ENCODE measurements around the gene RNF150.
"Not testable (repeated sequence)": the region's sequence is repeated elsewhere in the genome, so short reads cannot be mapped to it uniquely, and the experiment has no call there.

The RNF150 gene

DNA sequence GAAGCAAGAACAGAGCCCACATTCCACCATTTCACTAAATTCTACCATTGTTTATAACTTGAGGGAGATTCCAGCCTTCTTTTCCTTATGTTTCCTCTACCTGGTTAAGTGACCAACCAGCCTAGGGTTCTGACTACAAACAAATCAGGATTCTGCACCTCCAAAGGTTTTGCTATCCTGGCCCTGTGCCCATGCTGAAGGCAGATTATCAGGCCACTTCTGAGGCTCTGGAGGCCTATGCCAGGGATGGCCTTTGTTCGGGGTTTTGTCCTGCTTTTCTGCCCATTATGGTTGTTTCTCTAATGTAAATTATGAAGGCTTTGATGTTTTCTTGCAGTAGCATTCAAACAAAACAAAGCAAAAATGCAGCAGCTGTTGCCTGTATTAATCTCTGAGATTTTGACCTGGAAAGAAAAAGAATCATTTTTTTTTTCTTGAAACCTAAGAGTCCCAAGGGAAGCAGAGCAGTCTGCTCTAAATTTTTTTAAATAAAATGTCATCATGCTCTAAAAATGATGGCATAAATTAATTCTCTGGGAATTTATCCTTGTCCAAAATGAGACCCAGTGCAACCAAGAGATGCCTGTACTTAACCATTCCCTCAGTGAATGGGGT, 55.6 kb downstream of the RNF150 start:
- no peak for DNase-seq (ENCODE audit: low read depth, low spot score)

DNA sequence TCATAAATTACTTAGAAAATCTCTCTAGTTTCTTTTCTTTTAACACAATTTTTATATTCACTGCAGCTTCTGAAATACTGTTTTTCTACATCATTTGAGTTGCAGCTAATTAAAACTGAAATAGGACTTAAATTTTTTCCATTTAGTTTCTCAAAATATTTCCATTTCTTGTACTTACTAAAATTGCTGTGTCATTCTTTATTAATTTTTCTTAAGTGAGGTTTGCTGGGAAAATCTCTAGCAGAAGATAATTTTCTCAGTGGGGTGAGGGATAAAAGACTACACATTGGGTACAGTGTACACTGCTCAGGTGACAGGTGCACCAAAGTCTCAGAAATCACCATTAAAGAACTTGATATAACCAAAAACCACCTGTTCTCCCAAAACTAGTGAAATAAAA, 57.7 kb downstream of the RNF150 start:
- DNase-seq (ENCODE audit: low read depth, low spot score): no peak

DNA sequence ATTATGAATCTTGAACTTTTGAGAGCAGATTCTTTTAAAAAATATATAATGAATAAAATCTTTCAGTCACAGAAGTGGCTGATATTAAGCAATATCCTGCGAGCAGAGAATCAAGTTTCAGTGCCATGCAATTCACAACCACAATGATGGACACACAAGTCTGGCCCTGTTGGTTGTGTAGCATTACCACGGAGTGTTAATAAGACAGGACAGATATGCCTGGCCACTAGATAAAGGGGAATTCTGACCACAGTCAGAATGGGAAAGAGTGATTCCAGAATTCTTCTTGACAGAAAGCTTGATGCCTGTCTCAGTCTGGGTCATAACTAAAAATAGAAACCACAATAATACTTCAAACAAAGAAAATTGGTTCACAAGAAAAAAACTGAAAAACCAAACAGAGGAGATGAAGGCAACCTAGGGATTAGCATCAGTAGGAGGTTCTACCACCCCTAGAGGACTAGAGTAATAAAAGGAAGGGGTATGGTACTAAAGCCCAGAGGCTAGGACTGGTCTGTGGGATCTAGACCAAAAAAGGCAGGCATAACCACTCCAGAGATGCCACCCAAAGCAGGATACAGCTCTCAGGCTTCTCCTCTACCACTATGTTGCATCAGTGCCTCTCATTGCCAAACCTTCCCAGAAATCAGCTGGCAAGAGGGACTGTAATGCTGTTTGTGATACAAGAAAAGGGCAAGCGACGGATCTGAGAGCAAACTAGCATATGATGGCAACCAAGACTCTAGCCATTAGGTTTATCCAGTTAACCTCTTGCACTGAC, 59.0 kb downstream of the RNF150 start:
- DNase-seq (ENCODE audit: low read depth, low spot score): no peak

DNA sequence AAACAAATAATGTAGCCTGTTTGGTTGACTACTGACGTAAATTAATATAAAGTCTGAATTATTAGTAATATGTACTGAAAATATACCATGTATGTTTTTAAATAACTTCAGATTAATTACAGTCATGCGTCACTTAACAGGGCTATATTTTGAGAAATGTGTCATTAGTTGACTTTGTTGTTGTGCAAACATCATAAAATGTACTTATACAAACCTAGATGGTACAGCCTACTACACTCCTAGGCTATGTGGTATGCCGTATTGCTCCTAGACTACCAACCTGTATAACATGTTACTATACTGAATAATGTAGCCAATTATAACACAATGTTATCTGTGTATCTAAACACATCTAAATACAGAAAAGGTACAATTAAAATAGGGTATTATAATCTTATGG, 66.6 kb downstream of the RNF150 start:
- DNase-seq (ENCODE audit: low read depth, low spot score): no peak

DNA sequence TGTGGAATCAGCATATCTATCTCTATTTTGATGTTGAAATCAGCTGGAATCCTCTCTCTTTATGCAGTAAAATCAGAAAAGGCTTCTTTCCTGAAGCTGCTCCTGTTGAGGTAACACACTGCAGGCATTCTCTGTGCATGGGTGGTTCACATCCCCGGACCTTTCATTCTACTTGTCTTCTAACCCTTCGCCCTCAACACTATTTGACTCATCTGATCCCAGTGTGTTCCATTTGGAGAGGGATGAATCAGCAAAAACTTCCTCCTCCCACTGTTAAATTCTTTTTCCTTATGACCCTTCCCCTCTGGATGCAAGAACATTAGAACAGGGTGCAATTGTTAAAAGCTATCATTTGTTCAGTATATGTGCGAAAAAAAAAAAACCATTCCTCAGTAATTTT, 67.4 kb downstream of the RNF150 start:
- no peak for DNase-seq (ENCODE audit: low read depth, low spot score)

DNA sequence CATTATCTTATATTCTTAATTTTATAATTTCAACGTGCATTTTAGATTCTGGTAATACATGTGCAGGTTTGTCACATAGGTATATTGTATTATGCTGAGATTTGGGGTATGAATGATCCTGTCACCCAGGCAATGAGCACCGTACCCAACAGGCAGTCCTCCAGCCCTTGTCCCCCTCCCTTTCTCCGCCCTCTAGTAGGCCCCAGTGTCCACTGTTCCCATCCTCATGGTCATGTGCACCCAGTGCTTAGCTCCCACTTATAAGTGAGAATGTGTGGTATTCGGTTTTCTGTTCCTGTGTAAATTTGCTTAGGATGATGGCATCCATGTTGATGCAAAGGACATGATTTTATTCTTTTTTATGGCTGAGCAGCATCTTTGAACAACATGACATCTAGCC, 70.6 kb downstream of the RNF150 start:
- DNase-seq (ENCODE audit: low read depth, low spot score): no peak

DNA sequence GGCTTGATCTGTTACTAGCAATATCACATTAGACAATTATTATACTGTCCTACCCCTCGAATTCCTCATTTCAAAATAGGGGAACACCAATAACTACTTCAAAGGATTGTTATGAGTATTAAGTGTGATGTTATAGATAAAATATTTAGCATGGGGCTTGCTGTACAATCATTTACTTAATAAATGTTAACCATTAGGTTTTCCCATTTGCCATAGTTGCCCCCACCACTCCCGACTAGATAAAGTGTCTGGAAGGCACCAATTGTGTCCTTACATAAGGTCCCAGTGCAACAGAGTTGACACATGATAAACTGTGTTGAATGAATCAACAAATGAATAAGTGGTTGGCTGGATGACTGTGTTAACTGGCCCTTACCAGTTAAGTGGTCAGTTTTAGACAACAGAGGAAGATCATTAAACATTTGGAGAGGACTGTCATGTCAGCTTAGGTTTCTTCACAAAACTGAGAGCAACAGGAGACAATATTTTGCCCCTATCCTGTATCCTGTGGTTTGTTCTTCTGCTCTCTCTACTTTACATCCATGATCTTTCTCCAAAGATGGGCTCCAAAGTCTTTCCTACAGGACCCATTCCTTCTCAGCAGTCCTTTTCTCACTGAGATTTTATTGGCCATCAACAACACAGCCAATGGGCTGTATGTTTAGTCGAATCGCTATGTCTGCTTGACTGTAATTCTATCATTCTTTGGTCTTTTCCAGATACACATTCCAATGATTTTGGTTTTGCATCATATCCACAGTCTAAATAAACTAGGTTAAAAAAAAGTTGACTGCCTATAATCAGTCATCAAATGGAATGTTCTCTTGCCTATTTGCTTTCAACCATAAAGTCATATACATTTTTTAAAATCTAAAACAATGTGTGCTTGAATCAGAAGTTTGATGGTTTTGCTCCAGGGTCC, 74.4 kb downstream of the RNF150 start:
- no peak for DNase-seq (ENCODE audit: low read depth, low spot score)

DNA sequence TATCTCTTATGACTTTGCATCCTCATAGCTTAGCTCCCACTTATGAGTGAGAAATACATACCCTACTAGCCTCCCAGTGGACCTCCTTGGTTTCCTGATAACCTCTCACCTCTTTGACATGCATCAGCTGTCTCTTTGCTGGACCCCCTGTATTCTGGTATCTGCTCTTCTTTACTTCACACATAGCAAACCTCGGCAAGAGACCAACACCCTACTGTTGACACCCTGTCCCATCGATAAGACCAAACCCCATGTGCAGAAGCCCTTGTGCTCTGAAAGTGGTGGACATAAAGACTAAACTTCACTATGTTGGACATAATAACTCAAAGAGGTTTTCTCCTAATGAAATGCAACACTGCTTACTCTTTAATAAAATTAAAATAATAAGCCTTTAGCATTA, 75.7 kb downstream of the RNF150 start:
- DNase-seq (ENCODE audit: low read depth, low spot score): no peak

DNA sequence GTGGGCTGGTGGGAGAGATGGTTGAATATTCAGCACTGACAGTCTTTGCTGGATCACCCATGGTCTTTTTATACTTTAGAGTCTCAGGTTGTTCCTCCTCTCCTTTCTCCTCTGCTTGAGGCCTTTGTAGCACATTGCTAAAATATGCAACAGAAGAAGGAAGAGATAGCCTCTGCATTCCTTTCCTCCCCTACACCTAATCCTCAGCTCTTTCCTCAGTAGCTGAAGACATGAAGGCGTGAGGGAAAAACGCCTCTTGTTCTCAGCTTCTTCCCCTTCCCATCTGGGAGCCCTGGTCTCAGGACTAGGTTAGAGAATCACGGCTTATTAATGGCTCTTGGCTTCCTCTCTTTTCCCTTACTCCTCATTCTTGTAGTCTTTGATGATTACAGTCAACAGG, 76.8 kb downstream of the RNF150 start:
- no peak for DNase-seq (ENCODE audit: low read depth, low spot score)

DNA sequence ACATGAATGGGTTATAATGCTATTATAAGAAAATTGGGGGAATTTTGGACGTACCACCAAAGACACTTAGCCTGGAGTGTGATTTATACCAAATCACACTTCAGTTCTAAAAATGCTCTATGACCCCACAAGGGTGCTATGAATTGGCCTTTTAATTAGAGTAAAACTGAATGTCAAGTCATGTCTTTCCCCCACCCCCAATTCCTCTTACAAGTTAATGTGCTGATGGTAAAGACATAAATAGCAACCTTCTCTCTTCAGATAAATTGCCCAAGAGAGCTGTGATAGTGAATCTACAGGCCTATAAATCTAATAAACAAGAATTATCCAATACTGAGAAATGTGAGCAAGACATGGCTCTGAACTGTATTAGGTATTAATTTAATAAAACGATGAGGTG, 78.8 kb downstream of the RNF150 start:
- no peak for DNase-seq (ENCODE audit: low read depth, low spot score)

DNA sequence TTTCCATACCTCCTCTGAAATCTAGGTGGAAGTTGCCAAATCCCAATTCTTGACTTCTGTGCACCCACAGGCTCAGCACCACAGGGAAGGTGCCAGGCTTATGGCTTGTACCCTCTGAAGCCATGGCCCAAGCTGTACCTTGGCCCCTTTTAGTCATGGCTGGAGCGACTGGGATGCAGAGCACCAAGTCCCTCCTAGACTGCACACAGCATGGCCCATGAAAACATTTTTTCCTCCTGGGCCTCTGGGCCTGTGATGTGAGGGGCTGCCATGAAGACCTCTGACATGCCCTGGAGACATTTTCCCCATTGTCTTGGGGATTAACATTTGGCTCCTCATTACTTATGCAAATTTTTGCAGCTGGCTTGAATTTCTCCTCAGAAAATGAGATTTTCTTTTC, 82.3 kb downstream of the RNF150 start:
- DNase-seq (ENCODE audit: low read depth, low spot score): not testable (repeated sequence)

DNA sequence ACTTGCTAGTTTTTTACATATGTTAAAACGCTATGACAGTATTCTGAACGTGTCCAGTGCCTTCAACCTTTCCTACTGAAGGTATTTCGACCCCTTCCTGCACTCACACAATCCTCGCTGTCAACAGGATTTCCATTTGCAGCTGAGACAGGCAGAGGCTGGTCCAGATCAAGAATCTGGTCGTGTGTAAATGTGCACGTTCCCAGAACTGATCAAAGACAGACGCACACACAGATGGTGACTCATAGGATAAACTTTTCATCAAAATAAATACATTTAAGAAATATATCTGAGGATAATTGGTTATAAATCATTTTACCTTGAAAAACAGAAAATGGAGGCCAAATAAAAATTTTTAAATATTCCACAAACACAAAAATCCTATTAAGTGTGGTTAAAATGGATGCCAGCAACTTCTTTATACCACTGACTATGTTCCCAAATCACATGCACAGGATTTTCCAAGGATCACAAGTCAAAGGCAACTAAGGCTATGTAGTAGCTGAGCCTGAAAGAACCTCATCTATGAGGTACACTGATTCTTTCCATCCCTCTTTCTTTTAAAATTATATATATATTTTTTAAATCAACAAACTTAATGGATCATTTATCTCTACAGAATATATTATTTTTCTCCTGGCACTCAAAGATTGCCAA, 85.9 kb downstream of the RNF150 start:
- DNase-seq (ENCODE audit: low read depth, low spot score): no peak

DNA sequence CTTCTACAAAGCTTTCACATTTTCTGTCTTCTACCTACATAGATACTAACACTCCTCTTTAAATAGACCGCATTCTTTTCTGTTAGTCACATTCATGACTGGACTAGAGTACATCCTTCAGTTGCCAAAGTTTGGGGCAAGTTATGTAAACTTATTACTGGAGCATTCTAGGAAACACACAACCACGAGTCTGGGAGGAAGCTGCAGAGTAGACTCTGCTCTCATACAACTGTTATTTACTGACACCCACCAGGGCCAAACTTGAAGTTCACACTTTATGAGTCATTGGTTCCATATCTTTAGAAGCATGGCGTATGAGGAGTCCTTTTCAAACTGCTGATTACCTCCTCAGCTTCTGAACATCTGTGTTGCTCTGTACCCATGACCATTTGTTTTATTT, 87.0 kb downstream of the RNF150 start:
- DNase-seq (ENCODE audit: low read depth, low spot score): no peak

DNA sequence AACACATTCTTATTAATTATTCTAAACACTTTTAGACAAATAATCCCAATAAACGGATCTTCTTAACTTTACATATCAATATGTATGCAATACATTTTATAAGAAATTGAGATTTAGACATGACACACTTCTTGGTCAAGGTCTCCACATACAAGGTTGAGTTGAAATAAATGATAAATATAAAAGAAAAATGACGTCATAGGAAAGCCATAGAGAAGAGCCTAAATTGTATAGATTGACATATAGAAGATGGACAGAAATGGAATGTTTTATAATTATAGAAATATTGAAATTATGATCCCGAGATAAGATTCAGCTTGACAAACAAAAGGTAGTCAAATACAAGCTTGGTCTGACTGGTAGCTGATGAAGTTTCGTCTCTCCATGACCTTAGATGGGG, 87.4 kb downstream of the RNF150 start:
- no peak for DNase-seq (ENCODE audit: low read depth, low spot score)

DNA sequence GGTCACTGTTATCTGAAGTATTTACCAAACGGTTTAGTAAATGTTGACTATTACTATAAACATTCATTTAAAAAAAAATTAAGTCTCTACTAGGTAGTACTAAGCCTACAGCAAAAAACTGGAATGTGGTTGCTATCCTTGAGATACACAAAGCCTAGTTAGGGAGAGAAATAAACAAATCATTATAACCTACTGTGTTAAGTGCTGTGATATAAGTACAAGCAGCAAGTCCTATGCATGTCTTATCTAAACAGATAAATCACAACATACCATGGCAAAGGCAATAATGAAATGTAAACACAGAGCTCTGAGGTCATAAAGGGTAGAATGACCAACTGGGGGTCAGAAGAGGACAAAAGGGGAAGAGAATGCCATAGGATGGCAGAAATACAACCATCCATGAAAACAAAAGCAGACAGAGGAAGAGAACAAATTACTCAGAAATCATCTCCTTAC, 92.2 kb downstream of the RNF150 start:
- no peak for DNase-seq (ENCODE audit: low read depth, low spot score)

DNA sequence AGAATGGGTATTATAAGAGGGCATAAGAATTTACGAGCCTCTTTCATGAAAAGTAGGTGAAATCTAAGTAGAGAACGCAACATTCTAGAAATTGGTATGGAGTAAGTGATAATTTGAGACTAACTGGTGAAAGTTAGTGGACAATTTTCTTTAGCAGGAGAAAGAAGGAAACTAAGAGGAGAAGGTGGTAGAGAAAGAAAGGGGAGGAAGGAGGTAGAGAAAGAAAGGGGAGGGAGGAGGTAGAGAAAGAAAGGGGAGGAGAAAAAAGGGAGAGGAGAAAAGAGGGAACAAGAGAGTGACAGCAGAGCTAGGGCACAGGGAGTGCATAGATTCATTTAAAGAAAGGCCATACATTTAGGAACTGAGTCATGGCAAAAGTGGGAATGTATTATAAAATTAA, 94.1 kb downstream of the RNF150 start:
- no peak for DNase-seq (ENCODE audit: low read depth, low spot score)

DNA sequence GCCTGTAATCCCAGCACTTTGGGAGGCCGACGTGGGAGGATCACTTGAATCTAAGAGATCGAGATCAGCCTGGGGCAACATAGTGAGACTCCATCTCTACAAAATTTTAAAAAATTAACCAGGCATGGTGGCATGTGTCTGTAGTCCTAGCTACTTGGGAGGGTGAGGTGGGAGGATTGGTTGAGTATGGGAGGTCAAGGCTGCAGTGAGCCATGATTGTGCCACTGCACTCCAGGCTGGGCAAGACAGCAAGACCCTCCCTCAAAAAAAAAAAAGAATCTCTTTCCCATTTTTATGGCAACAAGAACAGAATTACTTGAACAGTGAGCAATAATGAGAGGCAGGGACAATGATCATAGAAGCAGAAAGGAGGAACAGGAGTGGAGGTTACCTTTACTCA, 94.8 kb downstream of the RNF150 start:
- no peak for DNase-seq (ENCODE audit: low read depth, low spot score)

DNA sequence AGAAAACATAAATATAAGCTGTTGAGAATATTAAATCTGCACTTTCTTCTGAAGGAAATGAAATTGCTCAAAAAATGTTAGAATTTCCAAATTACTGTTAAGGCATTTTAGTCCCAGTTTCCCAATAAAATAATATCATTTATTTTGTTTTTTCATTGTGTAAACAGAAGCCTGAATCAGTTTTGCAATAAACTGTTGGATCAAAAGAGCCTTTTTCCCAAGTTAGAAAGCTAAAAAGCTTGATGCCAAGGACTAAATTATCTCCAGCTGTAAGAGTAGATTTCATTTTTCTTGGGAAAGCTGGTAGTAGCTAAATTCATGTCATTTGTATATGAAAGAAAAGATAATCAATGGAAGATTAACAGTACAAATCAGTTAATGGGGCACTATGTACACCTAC, 95.8 kb downstream of the RNF150 start:
- no peak for DNase-seq (ENCODE audit: low read depth, low spot score)

DNA sequence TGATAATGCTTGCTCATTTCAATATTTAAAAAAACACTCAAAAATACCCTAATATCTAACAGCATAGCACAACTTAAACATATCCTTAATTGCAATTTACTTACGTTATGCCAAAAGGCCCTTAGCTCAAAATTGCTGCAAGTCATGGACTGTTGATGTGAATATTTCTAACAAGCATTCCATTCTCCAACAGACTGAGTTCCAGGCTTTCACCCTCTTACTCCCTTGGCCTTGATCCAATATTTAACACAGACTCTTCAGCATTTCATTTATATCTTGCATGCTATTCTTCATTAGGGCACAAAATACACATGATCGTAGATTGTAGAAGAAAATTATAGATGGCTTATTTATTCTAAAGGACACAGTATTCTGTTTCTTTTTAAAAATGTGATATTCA, 96.5 kb downstream of the RNF150 start:
- no peak for DNase-seq (ENCODE audit: low read depth, low spot score)

DNA sequence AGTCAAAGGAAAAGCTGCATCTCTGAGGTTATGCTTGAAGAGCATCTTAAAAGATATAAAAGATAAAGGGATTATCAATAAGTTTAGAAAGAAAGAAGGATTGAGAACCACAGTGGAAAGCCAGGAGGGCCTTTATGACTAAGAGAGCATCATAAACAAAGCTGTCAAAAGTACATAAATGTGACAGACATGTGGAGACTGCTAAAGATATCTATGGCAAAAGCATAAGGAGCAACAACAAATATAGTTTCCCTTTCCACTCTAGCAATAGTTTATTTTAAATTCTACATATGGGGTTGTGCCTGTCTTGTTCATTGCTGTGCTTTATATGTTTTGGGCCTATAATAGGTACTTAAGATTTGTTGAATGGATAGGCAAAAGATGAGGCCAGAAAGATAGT, 97.3 kb downstream of the RNF150 start:
- no peak for DNase-seq (ENCODE audit: low read depth, low spot score)

DNA sequence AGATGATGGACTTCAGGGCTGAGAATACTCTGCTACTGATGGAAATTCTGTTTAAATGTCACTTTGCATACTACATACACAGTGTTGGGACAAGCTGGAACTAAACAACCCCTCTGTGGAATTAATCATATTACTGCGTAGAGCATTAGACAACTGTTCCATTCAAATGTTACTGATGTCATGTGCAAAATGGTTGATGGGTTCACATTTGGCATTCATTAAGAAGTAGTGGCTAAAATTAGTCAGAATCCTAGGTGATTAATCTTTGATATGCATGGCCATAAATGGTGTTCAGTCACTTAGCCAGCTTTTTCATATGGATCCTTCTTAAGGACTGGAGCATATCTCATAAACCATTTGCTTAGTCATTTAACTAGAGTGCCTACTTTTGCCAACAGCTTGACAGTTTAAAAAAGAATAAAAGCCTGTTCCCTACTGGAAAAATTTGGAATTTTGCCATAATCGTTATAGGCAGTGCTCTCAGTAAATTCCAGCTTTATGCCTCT, 105.2 kb downstream of the RNF150 start:
- no peak for DNase-seq (ENCODE audit: low read depth, low spot score)

DNA sequence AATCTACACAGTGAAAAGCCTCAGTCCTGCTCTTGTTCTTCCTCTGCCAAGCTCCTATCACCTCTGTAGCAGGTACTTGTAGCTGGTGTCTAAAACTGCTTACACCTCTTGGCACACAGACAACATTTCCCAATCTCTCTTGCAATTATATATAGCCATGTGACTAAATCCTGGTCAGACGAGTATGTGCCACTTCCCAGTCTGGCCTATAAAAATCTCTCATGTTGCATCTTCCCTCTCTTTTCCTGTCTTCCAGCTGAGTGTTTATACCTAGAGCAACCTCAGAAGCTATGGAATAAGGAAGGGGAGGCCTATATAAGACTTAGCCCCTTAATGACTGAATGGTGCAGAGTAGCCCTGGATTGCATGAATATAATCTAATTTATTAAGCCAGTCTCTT, 105.8 kb downstream of the RNF150 start:
- no peak for DNase-seq (ENCODE audit: low read depth, low spot score)
